Left lung (tissue), 10 donors: ENCODE data around the gene ZSWIM5. TPM values are rescaled to one million over a fixed set of nuclear protein-coding genes. Genes with fewer than 3 reads are reported as not detected.
"Not testable (repeated sequence)": the region's sequence is repeated elsewhere in the genome, so short reads cannot be mapped to it uniquely, and the experiment has no call there.

Experiments used
- ATAC-seq: fragments of 200-7000 bp; cut with Tn5 transposase; one replicate; pipeline ENCODE4 v1.9.1; 2020; ENCODE audit warnings: moderate library complexity
- DNase-seq, 4 donors: peaks; one replicate each; pipeline ENCODE4 v3.0.0-alpha.2; 2013 to 2020
- H3K27ac ChIP-seq, 2 donors: fragments of 200-600 bp; sonication (generic) in 1 of 2; one replicate each; pipeline versions ENCODE4 v1.5.0 to v1.8.0; 2020 to 2021
- H3K27me3 ChIP-seq, 2 donors: fragments of 200-600 bp; sonication (generic) in 1 of 2; one replicate each; pipeline versions ENCODE4 v1.5.0 to v1.8.0; 2020 to 2021
- H3K36me3 ChIP-seq, 2 donors: fragments of 200-600 bp; sonication (generic) in 1 of 2; one replicate each; pipeline versions ENCODE4 v1.5.0 to v1.8.0; 2020 to 2021
- H3K4me1 ChIP-seq, 2 donors: fragments of 200-600 bp; one replicate each; pipeline ENCODE4 v1.8.0; 2021
- H3K4me3 ChIP-seq, 2 donors: fragments of 200-600 bp; sonication (generic) in 1 of 2; one replicate each; pipeline versions ENCODE4 v1.5.0 to v1.8.0; 2020 to 2021; ENCODE audit warnings: mild to moderate bottlenecking in 1 of 2
- H3K9me3 ChIP-seq, 2 donors: fragments of 200-600 bp; sonication (generic) in 1 of 2; one replicate each; pipeline versions ENCODE4 v1.5.0 to v1.8.0; 2020 to 2021
- intact Hi-C, 2 donors: fragments of 100-400 bp; cut with DNase I; formaldehyde crosslinking; loops; one replicate each; pipeline versions ENCODE4 v1.11.2 to v1.14.2; 2022
- polyA plus RNA-seq, 6 donors: library from polyadenylated mRNA; unstranded; fragments of 120-200 nt; gene quantifications; one replicate each; pipeline ENCODE4 v1.2.1, GENCODE V29; 2013; ENCODE audit not compliant: insufficient read length in 6 of 6
- total RNA-seq, 2 donors: library from RNA; stranded (reverse); fragmentation: NEBNext Ultra II Directional; extraction: Animal tissue kit (Norgen Biotek cat#: 25700); gene quantifications; one replicate each; pipeline ENCODE4 v1.2.1, GENCODE V29; 2021
- TF ChIP-seq, protein P1 (sequence below), 2 donors: fragments of 200-600 bp; sonication (generic) in 1 of 2; IDR thresholded peaks; one replicate each; pipeline versions ENCODE4 v1.5.0 to v1.8.0; 2021; ENCODE audit warnings: antibody characterized with exemption in 2 of 2
- donor health status: DM: no; HTN: yes; CAD: no.
- donor health status: DM: no; HTN: no; CAD: no.

The ZSWIM5 gene
- total and polyA plus RNA-seq, 8 donors, result 2.0 to 6.3 (median 4.7) TPM

DNA sequence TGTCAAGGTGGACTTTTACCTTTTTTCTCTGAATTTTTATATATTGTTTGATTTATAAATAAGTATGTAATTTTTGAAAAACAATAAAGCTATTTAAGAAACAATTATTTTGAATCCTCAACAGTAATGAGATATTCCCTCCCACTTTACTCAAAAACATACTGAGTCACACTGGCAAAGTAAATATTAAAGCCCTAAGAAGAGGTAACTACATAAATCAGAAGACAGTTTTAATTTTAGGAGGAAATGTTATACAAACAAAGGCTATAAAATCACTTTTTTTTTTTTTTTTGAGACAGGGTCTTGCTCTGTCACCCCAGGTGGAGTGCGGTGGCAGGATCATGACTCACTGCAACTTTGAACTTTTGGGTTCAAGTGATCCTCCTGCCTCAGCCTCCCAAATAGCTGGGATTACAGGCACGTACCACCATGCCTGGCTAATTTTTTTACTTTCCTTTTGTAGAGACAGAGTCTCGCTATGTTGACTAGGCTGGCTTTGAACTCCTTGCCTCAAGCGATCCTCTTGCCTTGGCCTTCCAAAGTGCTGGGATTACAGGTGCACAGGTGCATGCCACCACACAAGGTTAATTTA is 36.2 kb downstream of the ZSWIM5 start:
- Histone ChIP-seq H3K9me3 (no peaks in the 10 kb centered on the region), H3K27ac (no peak overlapping the region), H3K27me3 (no peaks in the 10 kb centered on the region), H3K4me1 (no peaks in the 10 kb centered on the region), H3K4me3 (no peak overlapping the region), H3K36me3 (no peaks in the 10 kb centered on the region)
- DNase-seq, result no peak
- TF ChIP-seq, protein P1, sequence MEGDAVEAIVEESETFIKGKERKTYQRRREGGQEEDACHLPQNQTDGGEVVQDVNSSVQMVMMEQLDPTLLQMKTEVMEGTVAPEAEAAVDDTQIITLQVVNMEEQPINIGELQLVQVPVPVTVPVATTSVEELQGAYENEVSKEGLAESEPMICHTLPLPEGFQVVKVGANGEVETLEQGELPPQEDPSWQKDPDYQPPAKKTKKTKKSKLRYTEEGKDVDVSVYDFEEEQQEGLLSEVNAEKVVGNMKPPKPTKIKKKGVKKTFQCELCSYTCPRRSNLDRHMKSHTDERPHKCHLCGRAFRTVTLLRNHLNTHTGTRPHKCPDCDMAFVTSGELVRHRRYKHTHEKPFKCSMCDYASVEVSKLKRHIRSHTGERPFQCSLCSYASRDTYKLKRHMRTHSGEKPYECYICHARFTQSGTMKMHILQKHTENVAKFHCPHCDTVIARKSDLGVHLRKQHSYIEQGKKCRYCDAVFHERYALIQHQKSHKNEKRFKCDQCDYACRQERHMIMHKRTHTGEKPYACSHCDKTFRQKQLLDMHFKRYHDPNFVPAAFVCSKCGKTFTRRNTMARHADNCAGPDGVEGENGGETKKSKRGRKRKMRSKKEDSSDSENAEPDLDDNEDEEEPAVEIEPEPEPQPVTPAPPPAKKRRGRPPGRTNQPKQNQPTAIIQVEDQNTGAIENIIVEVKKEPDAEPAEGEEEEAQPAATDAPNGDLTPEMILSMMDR (IDR thresholded peaks at IDR 0.05), result no peak
- intact Hi-C loops, result no loop called here
- ATAC-seq, result peak; percentile 33

DNA sequence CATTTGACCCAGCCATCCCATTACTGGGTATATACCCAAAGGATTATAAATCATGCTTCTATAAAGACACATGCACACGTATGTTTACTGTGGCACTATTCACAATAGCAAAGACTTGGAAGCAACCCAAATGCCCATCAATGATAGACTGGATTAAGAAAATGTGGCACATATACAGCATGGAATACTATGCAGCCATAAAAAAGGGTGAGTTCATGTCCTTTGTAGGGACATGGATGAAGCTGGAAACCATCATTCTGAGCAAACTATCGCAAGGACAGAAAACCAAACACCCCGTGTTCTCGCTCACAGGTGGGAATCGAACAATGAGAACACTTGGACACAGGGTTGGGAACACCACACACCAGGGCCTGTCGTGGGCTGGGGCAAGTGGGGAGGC is 38.5 kb downstream of the ZSWIM5 start:
- H3K4me3 ChIP-seq, DNase-seq, H3K36me3 ChIP-seq, H3K4me1 ChIP-seq, intact Hi-C loops, H3K27ac ChIP-seq, H3K9me3 ChIP-seq, ATAC-seq, H3K27me3 ChIP-seq: not testable (repeated sequence)

DNA sequence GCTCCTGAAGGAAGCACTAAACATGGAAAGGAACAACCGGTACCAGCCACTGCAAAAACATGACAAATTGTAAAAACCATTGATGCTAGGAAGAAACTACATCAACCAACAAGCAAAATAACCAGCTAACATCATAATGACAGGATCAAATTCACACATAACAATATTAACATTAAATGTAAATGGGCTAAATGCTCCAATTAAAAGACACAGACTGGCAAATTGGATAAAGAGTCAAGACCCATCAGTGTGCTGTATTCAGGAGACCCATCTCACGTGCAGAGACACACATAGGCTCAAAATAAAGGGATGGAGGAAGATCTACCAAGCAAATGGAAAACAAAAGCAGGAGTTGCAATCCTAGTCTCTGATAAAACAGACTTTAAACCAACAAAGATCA is 42.1 kb downstream of the ZSWIM5 start:
- DNase-seq, H3K4me1 ChIP-seq, H3K9me3 ChIP-seq, H3K36me3 ChIP-seq, intact Hi-C loops, H3K4me3 ChIP-seq, ATAC-seq, H3K27ac ChIP-seq, H3K27me3 ChIP-seq: not testable (repeated sequence)

DNA sequence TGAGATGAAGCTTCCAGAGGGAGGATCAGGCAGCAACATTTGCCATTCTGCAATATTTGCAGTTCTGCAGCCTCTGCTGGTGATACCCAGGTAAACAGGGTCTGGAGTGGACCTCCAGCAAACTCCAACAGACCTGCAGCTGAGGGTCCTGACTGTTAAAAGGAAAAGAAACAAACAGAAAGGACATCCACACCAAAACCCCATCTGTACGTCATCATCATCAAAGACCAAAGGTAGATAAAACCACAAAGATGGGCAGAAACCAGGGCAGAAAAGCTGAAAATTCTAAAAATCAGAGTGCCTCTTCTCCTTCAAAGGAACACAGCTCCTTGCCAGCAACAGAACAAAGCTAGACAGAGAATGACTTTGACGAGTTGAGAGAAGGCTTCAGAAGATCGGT is 43.3 kb downstream of the ZSWIM5 start:
- H3K9me3 ChIP-seq, H3K36me3 ChIP-seq, intact Hi-C loops, H3K4me3 ChIP-seq, H3K27ac ChIP-seq, H3K4me1 ChIP-seq, DNase-seq, ATAC-seq, H3K27me3 ChIP-seq: not testable (repeated sequence)

DNA sequence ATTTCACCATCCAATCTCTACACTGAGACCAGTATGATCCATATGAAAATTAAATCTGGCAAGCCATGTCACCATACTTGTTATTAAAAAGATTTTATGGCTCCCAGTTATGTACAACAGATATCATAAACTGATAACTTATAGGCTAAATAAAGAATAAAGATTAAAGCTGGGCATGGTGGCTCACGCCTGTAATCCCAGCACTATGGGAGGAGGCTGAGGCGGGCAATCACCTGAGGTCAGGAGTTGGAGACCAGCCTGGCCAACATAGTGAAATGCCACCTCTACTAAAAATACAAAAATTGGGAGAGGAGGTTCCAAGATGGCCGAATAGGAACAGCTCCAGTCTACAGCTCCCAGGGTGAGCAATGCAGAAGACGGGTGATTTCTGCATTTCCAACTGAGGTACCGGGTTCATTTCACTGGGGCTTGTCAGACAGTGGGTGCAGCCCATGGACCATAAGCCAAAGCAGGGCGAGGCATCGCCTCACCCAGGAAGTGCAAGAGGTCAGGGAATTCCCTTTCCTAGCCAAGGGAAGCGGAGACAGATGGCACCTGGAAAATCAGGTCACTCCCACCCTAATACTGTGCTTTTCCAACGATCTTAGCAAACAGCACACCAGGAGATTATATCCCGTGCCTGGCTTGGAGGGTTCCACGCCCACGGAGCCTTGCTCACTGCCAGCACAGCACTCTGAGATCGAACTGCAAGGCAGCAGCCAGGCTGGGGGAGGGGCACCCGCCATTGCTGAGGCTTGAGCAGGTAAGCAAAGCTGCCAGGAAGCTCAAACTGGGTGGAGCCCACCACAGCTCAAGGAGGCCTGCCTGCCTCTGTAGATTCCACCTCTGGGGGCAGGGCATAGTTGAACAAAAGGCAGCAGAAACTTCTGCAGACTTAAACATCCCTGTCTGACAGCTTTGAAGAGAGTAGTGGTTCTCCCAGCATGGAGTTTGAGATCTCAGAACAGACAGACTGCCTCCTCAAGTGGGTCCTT is 44.1 kb downstream of the ZSWIM5 start:
- ATAC-seq, H3K27me3 ChIP-seq, H3K36me3 ChIP-seq, H3K9me3 ChIP-seq, DNase-seq, H3K4me3 ChIP-seq, intact Hi-C loops, H3K4me1 ChIP-seq, H3K27ac ChIP-seq: not testable (repeated sequence)

DNA sequence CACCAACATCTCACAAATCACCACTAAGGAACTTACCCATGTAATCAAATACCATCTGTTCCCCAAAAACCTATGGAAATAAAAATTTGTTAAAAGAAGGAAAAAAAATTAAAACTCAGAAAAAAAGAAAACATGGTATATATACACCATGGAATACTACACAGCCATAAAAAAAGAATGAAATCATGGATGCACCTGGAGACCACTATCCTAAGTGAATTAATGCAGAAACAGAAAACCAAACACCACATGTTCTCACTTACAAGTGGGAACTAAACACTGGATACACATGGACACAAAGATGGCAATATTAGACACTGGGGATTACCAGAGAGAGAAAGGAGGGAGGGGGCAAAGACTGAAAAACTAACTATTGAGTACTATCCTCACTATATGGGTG is 50.4 kb downstream of the ZSWIM5 start:
- intact Hi-C loops, result no loop called here
- TF ChIP-seq, protein P1 (IDR thresholded peaks at IDR 0.05), result no peak
- H3K4me3 ChIP-seq, result no peak overlapping the region
- no peaks in the 10 kb centered on the region for H3K36me3 ChIP-seq
- no peaks in the 10 kb centered on the region for H3K4me1 ChIP-seq
- no peak overlapping the region for H3K27ac ChIP-seq
- DNase-seq, result no peak
- ATAC-seq, result no peak
- H3K27me3 ChIP-seq, result no peaks in the 10 kb centered on the region
- H3K9me3 ChIP-seq, result peaks cover 0 to 3% of the 10 kb centered on the region in 2 donors

DNA sequence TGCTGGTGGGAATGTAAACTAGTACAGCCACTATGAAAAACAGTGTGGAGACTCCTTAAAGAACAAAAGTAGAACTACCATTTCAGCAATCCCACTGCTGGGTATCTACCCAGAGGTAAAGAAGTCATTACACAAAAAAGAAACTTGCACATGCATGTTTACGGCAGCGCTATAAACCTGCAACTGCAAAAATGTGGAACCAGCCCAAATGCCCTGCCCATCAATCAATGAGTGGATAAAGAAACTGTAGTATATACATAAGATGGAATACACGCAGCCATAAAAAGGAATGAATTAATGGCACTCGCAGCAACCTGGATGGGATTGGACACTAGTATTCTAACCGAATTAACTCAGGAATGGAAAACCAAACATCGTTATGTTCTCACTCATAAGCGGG is 51.0 kb downstream of the ZSWIM5 start:
- no peak overlapping the region for H3K27ac ChIP-seq
- no peaks in the 10 kb centered on the region for H3K27me3 ChIP-seq
- intact Hi-C loops, result no loop called here
- H3K4me3 ChIP-seq, result no peak overlapping the region
- TF ChIP-seq, protein P1 (IDR thresholded peaks at IDR 0.05), result no peak
- H3K9me3 ChIP-seq, result peaks cover 0 to 3% of the 10 kb centered on the region in 2 donors
- ATAC-seq, result no peak
- no peaks in the 10 kb centered on the region for H3K4me1 ChIP-seq
- H3K36me3 ChIP-seq, result no peaks in the 10 kb centered on the region
- no peak for DNase-seq
